ENCODE measurements around the gene CUBN.

Gene CUBN

DNA sequence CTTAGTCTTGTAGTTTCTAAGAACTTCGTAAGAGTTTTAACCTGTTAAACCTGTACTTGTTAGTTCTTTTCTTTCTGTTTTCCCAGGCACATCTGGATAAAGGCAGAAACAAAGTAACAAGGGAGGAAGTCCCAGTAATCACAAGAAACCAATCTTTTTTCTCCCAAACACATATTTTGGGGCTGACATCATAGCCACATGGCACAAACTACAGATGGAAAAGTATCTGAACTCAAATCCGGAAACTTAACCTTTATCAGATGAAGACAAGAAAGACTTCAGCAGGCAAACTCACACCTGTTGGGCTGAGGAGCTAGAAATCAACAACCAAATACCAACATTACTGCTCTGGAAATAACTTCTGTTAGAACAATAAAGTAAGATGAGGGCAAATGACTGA lies 67.1 kb downstream of the CUBN start:
- H3K27me3 Mint-ChIP-seq: no peaks in the 10 kb centered on the region
- DNase-seq (no peak), ATAC-seq (replicated peaks) (no peak)
- H3K4me1 Mint-ChIP-seq: no peaks in the 10 kb centered on the region
- H3K9me3 Mint-ChIP-seq: no peaks in the 10 kb centered on the region
- no peak overlapping the region for H3K27ac Mint-ChIP-seq
- peaks cover 0 to 17% of the 10 kb centered on the region in 2 donors for H3K36me3 Mint-ChIP-seq
- H3K4me3 Mint-ChIP-seq: no peak overlapping the region

- ATAC-seq (replicated peaks) (no peak), DNase-seq (no peak)
- Mint-ChIP-seq H3K4me1 (no peaks in the 10 kb centered on the region), H3K4me3 (no peak overlapping the region), H3K27me3 (no peaks in the 10 kb centered on the region), H3K9me3 (no peaks in the 10 kb centered on the region), H3K36me3 (peaks cover under 1 to 15% of the 10 kb centered on the region in 2 donors), H3K27ac (no peak overlapping the region)
Measured at GRCh38 chr10:17062009-17062408, 67.6 kb downstream of the CUBN start.

DNA sequence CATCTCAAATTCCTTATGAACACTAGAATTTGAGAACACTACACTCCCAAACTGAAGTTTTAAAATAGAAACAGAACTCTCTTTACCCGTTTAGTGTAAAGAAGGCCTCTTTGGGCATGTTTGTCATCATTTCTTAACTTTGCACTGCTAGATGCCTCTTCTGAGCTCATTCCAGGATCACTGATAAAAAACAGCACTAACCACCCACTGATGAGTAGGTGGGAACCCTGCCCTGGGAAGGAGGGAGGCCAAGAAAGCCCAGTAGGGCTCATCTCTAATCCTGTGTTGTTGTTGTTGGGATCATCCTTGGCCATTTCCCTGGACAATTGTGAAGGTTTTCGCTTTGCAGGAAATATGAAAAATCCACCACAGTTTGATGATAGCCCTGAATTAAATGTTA lies 68.2 kb downstream of the CUBN start:
- no peak for DNase-seq

GRCh38 chr10:17060289-17060688 lies 69.3 kb downstream of the CUBN start:
- no peak for DNase-seq
- H3K27ac Mint-ChIP-seq: no peak overlapping the region
- H3K9me3 Mint-ChIP-seq: no peaks in the 10 kb centered on the region
- ATAC-seq (replicated peaks): no peak
- H3K4me1 Mint-ChIP-seq: no peaks in the 10 kb centered on the region
- H3K36me3 Mint-ChIP-seq: peaks cover 5 to 13% of the 10 kb centered on the region in 2 donors
- no peaks in the 10 kb centered on the region for H3K27me3 Mint-ChIP-seq
- H3K4me3 Mint-ChIP-seq: no peak overlapping the region

More for the DNA sequence above, 68.2 kb downstream of the CUBN start:
- ATAC-seq (replicated peaks): no peak
- no peaks in the 10 kb centered on the region for H3K27me3 Mint-ChIP-seq
- no peaks in the 10 kb centered on the region for H3K4me1 Mint-ChIP-seq
- H3K9me3 Mint-ChIP-seq: no peaks in the 10 kb centered on the region
- peaks cover 5 to 15% of the 10 kb centered on the region in 2 donors for H3K36me3 Mint-ChIP-seq
- no peak overlapping the region for H3K27ac Mint-ChIP-seq
- H3K4me3 Mint-ChIP-seq: no peak overlapping the region

DNA sequence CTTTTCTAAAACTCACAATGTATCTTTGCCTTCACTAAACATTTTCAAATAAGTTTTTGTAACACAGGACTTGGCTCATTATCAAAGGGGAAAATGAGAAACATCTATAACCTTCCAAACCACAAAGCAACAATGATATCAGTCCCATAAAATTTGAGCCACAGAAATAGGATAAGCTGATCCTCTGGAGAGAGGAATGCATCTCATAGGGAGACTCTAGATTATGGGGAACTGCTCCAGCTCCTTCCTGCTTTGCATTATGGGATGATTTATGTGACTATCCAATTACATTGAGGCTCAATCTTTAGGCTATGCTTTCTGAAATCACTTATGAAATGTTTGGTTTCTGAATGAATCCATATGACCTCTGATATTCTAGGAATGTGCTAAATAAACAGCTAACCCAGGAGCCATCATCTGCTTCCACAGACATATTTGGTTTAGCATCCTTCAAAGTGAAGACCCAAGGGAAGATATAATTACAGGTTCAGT lies 70.4 kb downstream of the CUBN start:
- no peak overlapping the region for H3K4me3 Mint-ChIP-seq
- DNase-seq (no peak), ATAC-seq (replicated peaks) (no peak)
- H3K4me1 Mint-ChIP-seq: no peaks in the 10 kb centered on the region
- H3K27ac Mint-ChIP-seq: no peak overlapping the region
- H3K27me3 Mint-ChIP-seq: no peaks in the 10 kb centered on the region
- H3K36me3 Mint-ChIP-seq: peaks cover 5 to 12% of the 10 kb centered on the region in 2 donors
- H3K9me3 Mint-ChIP-seq: no peaks in the 10 kb centered on the region

- ATAC-seq (replicated peaks) (no peak), DNase-seq (no peak)
- peaks cover 5 to 8% of the 10 kb centered on the region in 2 donors for H3K36me3 Mint-ChIP-seq
- H3K4me3 Mint-ChIP-seq: no peak overlapping the region
- no peaks in the 10 kb centered on the region for H3K27me3 Mint-ChIP-seq
- no peaks in the 10 kb centered on the region for H3K4me1 Mint-ChIP-seq
- no peak overlapping the region for H3K27ac Mint-ChIP-seq
- no peaks in the 10 kb centered on the region for H3K9me3 Mint-ChIP-seq
Measured at GRCh38 chr10:17058093-17058492, 71.5 kb downstream of the CUBN start.

DNA sequence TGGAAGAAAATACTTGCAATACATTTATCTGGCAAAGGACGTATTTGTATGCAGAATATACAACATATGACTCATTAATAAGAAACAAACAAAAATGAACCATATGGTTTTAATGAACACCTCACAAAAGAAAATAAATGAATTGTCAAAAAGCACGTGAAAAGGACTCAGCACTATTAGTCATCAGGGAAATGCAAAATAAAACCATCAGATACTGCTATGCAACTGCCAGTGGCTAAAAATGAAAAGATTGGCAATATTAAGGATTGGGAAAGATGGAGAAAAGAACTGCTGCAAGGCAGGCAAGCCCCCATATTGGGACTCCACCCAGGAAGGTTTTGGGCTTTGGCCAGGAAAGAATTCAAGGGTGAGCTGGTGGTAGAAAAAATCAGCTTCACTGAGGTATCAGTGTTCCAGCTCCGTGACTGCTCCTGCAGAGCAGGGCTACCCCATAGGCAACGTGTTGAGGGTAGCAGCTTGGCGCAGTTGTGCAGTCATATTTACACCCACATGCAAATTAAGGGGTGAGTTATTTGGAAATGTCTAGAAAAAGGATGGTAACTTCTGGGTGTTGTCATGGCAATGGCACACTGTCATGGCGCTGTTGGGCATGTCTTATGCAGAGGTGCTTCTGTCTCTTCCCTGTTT lies 72.7 kb downstream of the CUBN start:
- H3K4me3 Mint-ChIP-seq: no peak overlapping the region
- H3K36me3 Mint-ChIP-seq: peaks cover 8 to 11% of the 10 kb centered on the region in 2 donors
- H3K27me3 Mint-ChIP-seq: no peaks in the 10 kb centered on the region
- no peaks in the 10 kb centered on the region for H3K4me1 Mint-ChIP-seq
- DNase-seq: no peak
- no peak for ATAC-seq (replicated peaks)
- H3K27ac Mint-ChIP-seq: no peak overlapping the region
- peaks cover 1 to 6% of the 10 kb centered on the region in 2 donors for H3K9me3 Mint-ChIP-seq

- no peak overlapping the region for H3K4me3 Mint-ChIP-seq
- H3K9me3 Mint-ChIP-seq: peaks cover 4 to 13% of the 10 kb centered on the region in 2 donors
- no peaks in the 10 kb centered on the region for H3K4me1 Mint-ChIP-seq
- H3K36me3 Mint-ChIP-seq: peaks cover 5 to 31% of the 10 kb centered on the region in 2 donors
- ATAC-seq (replicated peaks) (no peak), DNase-seq (no peak)
- no peak overlapping the region for H3K27ac Mint-ChIP-seq
- no peaks in the 10 kb centered on the region for H3K27me3 Mint-ChIP-seq
Measured at GRCh38 chr10:17053513-17053912, 76.1 kb downstream of the CUBN start.

GRCh38 chr10:17053061-17053460 lies 76.5 kb downstream of the CUBN start:
- no peak for DNase-seq
- Mint-ChIP-seq H3K27ac (no peak overlapping the region), H3K9me3 (peaks cover 4 to 13% of the 10 kb centered on the region in 2 donors), H3K36me3 (peaks cover 5 to 31% of the 10 kb centered on the region in 2 donors), H3K4me1 (no peaks in the 10 kb centered on the region), H3K4me3 (no peak overlapping the region), H3K27me3 (no peaks in the 10 kb centered on the region)
- no peak for ATAC-seq (replicated peaks)

GRCh38 chr10:17051851-17052250 lies 77.8 kb downstream of the CUBN start:
- Mint-ChIP-seq H3K36me3 (peaks cover 5 to 29% of the 10 kb centered on the region in 2 donors), H3K9me3 (peaks cover 4 to 13% of the 10 kb centered on the region in 2 donors), H3K4me3 (no peak overlapping the region)

DNA sequence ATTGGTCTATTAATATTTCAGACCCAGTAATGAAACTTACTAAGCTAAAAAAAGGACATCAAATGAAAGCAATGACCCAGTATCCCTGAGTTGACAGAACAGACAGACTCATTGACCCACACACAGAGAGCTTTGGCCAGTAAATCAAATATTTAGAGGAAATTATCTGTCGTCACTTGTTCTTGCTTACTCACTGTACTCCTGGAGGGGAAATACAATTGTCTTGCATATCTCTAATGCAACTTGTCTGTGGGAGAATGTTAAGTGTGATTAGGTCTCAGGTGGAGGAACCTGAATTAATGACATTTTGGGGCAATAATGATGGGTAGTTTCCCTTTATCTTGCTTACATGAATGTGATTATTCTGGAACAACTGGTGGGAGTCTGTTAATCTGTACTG lies 80.4 kb downstream of the CUBN start:
- Mint-ChIP-seq H3K9me3 (peaks cover 4 to 13% of the 10 kb centered on the region in 2 donors), H3K36me3 (peaks cover 4 to 29% of the 10 kb centered on the region in 2 donors), H3K4me1 (no peaks in the 10 kb centered on the region), H3K27ac (no peak overlapping the region), H3K27me3 (no peaks in the 10 kb centered on the region), H3K4me3 (no peak overlapping the region)
- DNase-seq (no peak), ATAC-seq (replicated peaks) (no peak)

More at GRCh38 chr10:17051851-17052250, 77.8 kb downstream of the CUBN start:
- ATAC-seq (replicated peaks): no peak
- no peak overlapping the region for H3K27ac Mint-ChIP-seq
- no peaks in the 10 kb centered on the region for H3K4me1 Mint-ChIP-seq
- DNase-seq: no peak
- H3K27me3 Mint-ChIP-seq: no peaks in the 10 kb centered on the region

DNA sequence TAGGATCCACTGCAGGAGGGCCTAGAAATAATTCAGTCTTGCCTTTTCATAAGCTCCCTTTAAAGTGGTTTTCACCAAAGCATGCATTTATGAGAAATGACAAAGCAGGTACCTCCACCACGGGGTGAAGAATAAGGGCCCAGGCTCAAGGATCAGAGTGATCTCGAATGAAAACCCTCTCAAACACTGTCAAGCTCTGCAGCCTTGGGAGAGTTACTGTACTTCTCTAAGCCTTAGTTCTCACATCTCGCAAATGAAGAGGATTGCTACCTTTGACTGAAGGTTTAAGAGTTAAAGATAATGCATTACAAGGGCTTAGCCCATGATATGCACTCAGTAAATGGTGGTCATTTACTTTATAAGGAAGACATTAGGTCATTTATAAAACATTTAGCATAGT lies 81.7 kb downstream of the CUBN start:
- H3K4me1 Mint-ChIP-seq: no peaks in the 10 kb centered on the region
- H3K9me3 Mint-ChIP-seq: peaks cover 4 to 13% of the 10 kb centered on the region in 2 donors
- ATAC-seq (replicated peaks) (no peak), DNase-seq (no peak)
- no peak overlapping the region for H3K27ac Mint-ChIP-seq
- no peak overlapping the region for H3K4me3 Mint-ChIP-seq
- no peaks in the 10 kb centered on the region for H3K27me3 Mint-ChIP-seq
- H3K36me3 Mint-ChIP-seq: peaks cover 4 to 29% of the 10 kb centered on the region in 2 donors

DNA sequence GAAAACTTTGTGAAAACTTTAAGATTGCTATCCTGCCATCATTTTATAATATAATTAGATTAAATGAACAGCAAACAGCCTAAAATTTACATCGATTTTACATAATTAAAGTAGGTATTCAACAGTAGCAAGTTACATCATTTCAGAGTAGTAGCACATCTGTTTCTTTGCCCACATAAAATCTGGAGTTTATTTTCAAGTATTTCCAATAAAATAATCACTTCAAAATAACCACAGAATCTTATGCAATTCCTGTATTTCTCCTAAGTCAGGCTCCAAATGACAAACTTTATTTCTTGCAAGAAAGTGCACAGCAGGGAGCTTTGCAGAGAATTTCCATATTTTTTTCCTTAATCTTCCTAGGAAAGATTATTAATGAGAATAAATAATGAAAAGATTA lies 82.6 kb downstream of the CUBN start:
- Mint-ChIP-seq H3K27me3 (no peaks in the 10 kb centered on the region), H3K36me3 (peaks cover 4 to 24% of the 10 kb centered on the region in 2 donors), H3K27ac (no peak overlapping the region), H3K9me3 (peaks cover 4 to 8% of the 10 kb centered on the region in 2 donors), H3K4me1 (no peaks in the 10 kb centered on the region), H3K4me3 (no peak overlapping the region)
- no peak for DNase-seq
- no peak for ATAC-seq (replicated peaks)

DNA sequence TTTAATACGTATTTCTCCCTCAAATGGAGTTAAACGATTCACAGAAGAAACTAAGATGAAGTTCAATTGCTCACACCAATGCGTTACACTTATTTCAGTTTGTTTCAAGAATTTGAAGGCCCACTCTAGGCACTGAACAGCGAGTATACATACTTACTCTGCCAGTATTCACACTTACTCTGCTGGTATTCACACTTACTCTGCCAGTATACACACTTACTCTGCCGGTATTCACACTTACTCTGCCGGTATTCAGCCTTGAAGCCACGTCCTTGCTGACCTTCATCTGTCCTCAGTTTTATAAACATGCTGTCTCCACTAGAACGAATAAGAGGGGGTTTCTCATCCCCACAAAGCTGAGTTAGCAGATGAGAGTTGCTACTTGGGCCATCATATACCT lies 86.0 kb downstream of the CUBN start:
- DNase-seq (no peak), ATAC-seq (replicated peaks) (no peak)
- H3K4me3 Mint-ChIP-seq: no peak overlapping the region
- peaks cover 0 to 2% of the 10 kb centered on the region in 2 donors for H3K36me3 Mint-ChIP-seq
- H3K4me1 Mint-ChIP-seq: no peaks in the 10 kb centered on the region
- H3K9me3 Mint-ChIP-seq: no peaks in the 10 kb centered on the region
- no peak overlapping the region for H3K27ac Mint-ChIP-seq
- H3K27me3 Mint-ChIP-seq: no peaks in the 10 kb centered on the region
